EH (cell line): Measurements from ENCODE around the gene SLC7A1.

ENCODE experiments used
- DNase-seq: peaks from one replicate; pipeline ENCODE4 v3.0.0-alpha.2; 2015; ENCODE audit warnings: low read depth

Gene SLC7A1

GRCh38 chr13:29510651-29511084 is 84.8 kb downstream of the SLC7A1 start:
- no peak for DNase-seq

GRCh38 chr13:29509999-29510589 is 85.4 kb downstream of the SLC7A1 start:
- peak; percentile 57 for DNase-seq

GRCh38 chr13:29508876-29509252 is 86.6 kb downstream of the SLC7A1 start:
- DNase-seq, result no peak

DNA sequence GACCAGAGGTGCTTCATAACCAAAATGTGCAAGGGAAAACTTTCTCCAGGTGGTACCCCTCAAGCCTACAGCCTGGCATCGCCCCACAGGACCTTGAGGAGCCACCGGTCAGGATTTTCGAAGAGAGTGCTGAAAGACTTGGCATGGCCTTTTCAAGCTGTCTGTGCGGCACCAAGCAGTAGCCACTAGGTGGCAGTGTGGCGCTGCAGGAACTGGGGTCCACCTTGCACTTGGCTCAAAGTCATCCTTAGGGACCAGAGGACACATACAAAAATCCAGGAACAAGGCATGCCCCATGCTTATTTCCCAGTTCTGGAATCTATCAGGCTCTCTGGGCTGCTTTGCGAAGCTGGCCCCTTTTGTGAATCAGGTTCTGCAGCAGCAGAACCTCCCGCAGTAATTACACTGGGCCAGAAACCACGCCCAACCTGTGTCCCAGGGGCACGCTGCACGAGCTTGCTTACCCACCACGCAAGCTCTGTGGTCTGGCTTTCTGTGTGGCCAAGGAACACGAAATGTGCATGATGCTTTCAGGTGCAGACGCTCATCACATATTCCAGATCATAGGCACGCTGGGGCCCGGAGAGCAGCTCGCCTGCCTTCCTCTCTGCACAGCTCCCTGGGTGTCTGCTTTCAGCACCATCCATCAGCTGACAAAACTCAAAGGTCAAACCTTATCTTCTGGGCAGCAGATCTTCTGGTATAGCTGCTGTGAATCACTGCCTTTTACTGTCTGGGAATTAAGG is 87.2 kb downstream of the SLC7A1 start:
- peak; percentile 84 for DNase-seq

- no peak for DNase-seq
These were observed 88.1 kb downstream of the SLC7A1 start for GRCh38 chr13:29507356-29507755.

DNA sequence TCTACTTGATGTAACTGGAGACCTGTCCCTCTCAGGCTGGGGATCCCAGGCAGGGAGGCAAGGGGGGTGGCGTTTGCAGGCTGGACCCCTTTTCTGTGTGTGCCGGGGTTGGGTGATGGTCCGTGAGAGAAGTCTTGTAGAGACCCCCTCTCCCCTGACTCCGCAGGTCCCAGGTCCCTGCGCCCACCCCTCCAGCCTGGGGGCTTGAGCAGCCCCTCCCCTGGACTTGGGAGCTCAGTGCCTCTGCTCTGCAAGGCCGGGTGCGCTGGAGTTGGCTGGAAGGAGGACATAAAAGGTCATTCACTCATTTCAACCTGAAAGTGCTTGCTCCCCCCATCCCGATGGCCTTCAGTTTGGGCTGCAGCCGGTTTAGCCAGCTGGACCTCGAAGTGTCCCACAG is 89.5 kb downstream of the SLC7A1 start:
- DNase-seq, result no peak

DNA sequence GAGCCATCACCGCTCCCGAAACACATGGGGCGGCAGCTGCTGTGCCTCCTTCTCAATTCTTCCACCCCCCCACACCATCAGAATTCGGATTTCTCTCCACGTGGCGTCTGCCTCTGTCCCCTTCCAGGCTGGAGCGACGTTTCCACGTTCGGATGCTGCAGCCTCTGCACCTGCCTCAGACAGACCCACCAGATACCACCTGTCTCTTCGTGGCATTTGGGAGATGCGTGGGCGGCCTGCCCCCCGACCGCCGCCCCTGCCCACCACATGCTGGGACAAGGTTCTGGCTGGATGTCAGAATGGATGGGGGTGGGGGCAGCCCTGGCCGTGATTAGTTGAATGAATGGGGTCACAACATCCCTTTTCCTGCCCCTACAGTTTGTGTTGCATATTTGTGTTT is 90.0 kb downstream of the SLC7A1 start:
- no peak for DNase-seq

DNA sequence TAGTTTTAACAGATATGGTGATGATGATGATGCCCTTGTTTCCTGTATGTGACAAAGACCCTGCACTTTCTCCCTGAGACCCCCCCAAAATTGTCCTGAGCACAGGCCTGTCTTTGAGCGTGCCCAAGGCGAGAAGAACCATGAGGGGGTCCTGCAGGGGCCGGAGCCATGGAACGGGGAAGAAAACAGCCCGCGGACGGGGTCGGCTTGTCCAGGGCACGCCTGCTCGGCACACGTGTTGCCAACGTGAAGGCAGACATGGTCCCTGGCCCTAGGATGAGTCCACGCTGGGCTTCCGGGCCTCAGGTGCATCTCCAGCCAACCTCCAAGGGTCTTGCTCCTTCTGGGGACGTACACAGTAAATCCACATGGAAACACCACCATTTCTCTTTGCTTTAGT is 90.8 kb downstream of the SLC7A1 start:
- DNase-seq, result no peak

DNA sequence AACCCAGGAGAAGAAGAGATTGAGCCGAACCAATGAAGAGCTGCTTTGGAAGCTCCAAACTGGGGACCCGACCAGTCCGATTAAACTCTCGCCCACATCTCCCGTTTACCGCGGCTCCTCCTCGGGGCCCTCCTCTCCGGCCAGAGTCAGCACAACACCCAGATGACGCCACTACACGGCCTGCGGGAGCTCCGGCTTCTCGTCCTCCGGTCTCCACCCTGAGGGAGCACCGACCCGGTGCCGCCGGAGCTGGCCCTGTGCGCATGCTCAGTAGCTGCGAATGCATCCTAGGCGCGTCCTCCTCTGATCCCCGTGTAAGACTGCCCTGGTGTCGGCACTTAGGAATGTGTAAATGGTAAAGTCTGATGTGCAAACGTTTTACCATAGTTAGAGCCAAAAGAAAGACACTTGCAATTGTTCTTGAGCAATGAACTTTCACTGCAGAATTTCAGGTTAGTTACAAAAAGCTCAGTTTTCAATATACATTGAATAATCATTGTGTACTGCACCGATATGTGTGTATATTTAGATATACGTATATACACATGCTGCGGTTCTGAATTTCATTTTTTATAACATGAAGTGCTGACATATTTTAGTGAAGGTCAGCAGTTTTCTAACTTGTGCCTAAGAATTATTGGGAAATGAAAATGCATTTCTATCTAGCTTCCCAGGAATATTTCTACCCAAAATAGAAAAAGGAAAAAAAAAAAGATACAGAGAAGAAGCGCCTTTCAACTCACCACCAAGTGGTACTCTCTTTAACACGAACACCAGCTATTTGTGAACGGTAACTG is 92.2 kb downstream of the SLC7A1 start:
- peak; percentile 26 for DNase-seq

DNA sequence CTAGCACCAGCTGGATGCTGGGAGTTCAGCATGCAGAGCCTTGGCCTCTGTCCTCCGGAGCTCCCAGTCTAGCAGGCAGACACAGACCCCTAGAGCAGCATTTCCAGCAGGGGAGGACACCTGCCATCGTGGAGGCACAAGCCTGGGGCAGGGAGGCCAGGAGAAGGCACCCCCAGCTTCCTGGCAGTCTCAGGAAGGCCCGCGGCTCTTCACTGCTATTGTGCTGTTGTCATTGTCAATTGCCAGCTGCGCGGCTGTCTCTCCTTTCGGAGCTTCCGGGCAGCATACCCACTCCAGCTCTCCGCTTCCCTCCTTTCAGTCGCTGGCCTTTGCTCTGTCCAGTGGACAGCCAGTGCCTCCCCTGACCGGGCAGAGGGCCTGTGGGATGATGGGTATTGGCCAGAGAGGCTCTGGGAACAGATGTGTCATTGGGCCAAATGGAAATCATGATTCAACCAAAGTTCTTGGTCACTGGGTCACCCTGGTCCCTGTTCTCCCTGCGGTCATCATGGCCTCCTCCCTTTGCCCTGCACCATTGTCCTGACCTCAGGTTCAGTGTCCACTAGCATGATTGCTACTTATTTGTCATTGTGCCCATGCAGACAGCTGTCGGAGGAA is 93.0 kb downstream of the SLC7A1 start:
- DNase-seq, result no peak

- no peak for DNase-seq
These were observed 93.8 kb downstream of the SLC7A1 start for GRCh38 chr13:29501674-29502073.

- no peak for DNase-seq
These were observed 95.1 kb downstream of the SLC7A1 start for GRCh38 chr13:29500386-29500785.

DNA sequence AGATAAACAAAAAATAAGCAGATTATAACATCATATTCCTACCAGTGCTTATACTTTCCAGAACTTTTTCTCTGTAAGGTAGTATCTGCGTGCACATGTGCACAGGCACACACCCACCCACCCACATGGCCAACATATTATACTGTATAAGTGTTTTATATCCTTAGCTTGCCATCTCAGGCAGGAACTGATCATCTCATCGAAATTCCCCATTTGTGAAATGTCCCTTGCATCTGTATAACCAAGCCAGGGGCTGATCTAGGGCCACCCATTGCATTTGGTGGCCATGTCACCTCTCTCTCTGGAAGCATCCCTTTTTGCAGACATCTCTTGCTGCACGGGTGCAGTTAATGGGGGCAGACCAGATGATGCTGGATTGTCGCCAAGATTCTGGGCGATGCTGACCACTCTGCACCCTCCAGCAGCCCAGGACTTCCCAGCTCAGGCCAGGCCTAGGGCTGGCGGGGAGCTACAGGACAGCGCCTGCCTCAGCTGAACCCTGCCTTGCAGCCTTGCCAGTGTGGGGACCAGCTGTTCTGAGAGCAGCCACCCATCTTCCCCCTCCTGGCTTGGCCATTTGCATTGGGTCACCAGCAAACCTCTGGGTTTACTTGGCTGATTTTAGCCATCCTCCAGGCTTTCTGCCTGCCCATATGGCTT is 95.9 kb downstream of the SLC7A1 start:
- no peak for DNase-seq

DNA sequence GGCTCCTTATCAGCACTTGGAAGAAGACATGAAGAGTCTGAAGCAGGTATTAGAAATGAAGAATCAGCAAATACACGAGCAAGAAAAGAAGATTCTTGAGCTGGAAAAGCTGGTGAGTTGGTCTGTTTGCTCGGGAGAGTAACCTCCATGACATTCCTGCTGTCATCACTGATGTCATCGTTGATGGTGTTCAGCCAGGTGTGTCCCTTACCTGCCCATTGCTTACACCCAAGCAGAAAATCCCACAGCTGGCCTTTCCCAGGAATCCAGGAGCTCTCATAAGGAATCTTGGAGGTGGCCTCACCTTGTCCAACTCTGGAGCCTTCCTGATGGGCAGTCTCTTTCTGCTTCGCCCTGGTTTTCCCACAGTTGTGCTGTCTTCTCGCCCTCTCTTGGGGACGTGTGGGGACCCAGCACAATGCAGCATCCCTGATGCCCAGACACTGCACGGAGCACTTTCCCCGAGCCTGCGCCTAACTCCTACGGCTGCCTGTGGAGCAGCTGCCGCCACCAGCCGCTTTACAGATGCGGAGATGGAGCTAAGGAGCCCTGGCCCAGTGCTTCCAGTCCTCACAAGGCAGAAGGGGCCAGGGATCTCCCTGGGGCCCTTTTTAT is 97.0 kb downstream of the SLC7A1 start:
- DNase-seq, result no peak

GRCh38 chr13:29497137-29497654 is 98.3 kb downstream of the SLC7A1 start:
- DNase-seq, result no peak

- no peak for DNase-seq
These were observed 99.2 kb downstream of the SLC7A1 start for GRCh38 chr13:29496241-29496712.

- DNase-seq, result no peak
These were observed 101.0 kb downstream of the SLC7A1 start for GRCh38 chr13:29494520-29494919.

DNA sequence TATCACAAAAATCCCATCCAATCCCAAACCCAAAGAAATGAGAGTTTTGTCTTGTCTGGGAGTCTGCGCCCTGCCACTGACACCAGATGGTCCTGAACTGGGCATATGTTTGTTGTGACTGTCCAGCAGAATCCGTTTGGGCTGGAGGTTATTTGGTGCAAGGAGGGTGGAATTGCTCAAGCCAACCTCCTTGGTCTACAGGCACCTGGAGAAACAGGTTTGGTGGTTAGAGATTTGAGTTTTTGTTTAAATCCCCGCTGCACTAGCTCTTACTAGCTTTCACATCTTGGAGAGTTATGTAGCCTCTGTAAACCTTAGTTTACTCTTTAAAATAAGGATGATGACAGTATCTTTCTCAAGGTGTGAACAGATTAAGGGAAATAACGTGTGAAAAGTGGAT is 101.7 kb downstream of the SLC7A1 start:
- no peak for DNase-seq

DNA sequence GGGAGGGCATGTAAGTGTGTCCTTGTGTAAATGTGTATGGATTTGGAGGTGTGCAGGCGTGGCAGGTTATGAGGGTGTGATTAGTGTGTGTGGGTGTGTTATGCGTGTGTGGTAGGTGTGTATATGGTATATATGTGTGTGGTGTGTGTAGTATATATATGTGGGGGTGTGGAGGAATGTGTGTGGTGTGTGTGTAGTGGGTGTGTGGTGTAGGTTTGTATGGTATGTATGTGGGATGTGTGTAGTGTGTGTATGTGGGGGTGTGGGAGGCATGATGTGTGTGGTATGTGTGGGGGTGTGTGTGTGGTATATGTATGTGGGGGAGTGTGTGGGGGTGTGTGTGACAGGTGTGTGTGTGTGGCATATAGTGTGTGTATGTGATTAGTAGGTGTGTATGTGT is 104.2 kb downstream of the SLC7A1 start:
- no peak for DNase-seq

DNA sequence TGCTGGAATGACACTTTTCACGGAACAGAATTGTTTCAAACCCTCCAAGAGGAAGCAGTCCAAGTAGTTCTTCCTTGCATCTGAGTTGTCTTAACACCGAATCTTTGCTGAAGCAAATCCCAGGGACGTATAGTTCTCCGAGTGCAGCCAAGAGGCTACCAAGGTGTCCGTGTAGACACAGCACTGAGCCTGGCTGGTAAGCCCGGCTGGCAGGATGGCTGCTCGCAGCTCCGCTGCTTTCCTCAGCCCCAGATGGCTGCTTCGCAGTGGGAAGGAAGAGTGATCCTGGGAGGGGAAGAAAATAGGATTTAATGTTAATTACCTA is 105.0 kb downstream of the SLC7A1 start:
- no peak for DNase-seq
